Activated gamma-delta T cell treated with Interleukin-2 at 50 U/mL for 16 hours (primary cell): Measurements from ENCODE around the gene INAVA.
"Not testable (repeated sequence)": the region's sequence is repeated elsewhere in the genome, so short reads cannot be mapped to it uniquely, and the experiment has no call there.

ENCODE experiments used
- DNase-seq: peaks from one replicate; pipeline ENCODE4 v3.0.0-alpha.2; 2020

The INAVA gene

DNA sequence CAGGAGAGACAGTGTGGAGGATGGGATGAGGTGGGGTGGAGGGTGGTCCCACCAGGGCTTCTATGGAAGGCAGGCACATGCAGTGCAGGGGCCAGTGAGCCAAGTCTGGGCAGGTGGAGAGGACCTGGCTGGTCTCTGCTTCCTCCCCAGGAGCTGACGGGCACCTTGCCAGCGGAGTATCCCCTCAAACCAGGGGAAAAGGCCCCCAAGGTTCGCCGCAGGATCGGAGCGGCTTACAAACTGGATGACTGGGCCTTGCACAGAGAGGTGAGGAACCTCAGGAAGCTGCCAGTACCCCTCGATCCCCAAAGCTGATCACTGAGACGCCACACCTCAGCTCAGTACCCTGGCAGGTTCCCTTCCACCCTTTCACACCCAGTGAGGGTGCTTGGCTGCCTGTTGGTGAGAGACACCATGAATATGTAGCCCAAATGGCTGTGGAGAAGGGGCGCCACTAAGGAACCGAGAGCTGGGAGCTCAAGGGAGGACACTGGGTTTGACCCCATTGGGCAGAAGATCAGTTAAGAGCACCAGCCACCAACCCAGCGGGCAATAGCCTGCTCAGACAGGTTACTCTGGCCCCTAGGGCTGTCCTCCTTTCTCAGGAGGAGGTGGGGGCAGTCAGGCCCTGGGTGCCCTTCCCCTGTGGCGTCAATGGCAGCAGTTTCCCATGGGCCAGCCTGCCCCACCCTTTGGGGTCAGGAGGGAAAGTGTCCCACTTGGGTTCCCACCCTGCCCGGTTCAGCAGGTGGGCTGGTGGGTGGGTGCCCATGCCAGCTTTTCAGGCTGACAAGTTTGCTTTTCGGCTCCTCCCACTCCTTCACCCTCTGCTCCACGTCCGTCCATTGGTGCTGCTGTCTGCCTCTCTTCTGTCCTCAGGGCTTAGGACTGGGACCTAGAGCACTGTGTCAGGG, 5.5 kb downstream of the INAVA start:
- no peak for DNase-seq

DNA sequence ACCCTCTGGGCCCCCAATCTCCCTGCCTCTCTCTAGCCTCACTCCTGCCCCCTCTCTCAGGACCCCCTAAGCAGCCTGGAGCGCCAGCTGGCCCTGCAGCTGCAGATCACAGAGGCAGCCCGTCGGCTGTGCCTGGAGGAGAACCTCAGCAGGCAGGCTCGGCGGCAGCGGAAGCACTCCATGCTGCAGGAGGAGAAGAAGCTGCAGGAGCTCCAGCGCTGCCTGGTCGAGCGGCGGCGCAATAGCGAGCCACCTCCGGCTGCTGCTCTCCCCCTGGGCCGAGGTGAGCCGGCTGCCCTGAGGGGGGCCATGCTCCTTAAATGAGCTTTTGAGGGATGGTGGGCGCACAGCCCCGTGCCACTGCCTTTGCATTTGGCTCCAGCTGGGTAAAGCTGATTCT, 6.2 kb downstream of the INAVA start:
- DNase-seq: no peak

DNA sequence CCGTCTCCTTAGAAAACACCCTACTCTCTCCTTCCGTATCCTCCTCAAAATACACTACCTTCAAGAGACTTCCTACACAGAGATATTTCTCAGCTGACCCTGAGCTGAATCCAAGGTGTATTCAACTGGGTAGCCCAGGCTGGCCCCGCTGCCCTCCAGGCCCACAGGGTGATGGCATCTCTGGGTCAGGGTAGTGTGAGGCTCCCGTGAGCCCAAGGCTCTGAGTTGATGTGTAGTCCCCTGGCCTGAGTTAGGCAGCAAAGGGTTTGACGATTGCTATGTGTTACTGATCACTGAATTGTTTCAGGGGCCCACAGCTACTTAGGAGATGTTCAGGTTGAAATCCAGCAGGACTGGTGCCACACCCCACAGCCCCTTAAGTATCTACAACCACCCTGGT, 6.7 kb downstream of the INAVA start:
- DNase-seq: no peak

DNA sequence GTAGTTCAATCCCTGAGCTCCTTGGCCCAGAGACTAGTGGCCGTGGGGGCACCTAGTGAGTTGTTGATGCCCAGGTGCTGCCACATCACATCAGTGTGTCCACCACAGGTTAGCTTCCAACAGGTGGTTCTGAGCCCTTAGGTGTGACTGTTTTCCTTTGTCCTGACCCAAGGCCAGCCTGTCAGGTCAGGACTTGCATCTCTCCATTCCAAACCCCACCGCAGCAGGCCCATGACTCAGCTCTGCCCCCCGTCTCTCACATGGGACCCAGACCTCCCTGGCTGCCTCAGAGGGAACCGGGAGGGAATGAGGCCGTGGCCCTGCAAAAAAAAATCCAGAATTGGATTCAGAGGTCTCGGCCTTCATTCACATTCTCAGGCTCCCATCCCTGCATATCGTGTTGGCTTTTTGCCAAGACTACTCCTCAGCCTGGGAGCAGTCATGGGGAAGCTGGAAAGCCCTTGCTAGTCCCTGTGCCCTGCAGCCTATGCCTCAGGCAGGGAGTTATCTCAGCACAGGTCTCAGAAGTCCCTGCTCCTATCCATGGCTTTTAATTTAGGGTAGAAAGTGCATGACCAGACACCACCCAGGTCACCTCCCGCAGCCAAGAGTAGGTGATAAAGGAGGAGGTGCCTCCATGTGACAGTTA, 7.2 kb downstream of the INAVA start:
- no peak for DNase-seq

GRCh38 chr1:200903793-200904192, 9.1 kb downstream of the INAVA start:
- DNase-seq: no peak

DNA sequence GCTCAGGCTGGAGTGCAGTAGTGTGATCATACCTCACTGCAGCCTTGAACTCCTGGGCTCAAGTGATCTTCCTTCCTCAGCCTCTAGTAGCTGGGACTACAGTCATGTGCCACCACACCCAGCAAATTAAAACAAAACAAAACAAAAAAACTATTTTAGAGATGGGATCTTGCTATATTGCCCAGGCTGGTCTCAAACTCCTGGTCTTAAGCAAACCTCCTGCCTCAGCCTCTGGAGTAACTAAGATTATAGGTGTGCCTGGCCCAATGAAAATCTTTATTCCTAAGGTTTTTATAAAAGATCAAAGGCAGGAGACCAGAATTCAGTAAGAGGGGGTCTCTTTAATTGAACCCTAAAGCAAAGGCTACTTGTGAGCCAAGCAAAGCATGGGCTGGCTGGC, 10.1 kb downstream of the INAVA start:
- no peak for DNase-seq

GRCh38 chr1:200905411-200906052, 10.8 kb downstream of the INAVA start:
- DNase-seq: peak; percentile 46

GRCh38 chr1:200906491-200906890, 11.8 kb downstream of the INAVA start:
- no peak for DNase-seq

- no peak for DNase-seq
These were observed 13.0 kb downstream of the INAVA start for GRCh38 chr1:200907611-200908097.

GRCh38 chr1:200908191-200908868, 13.6 kb downstream of the INAVA start:
- DNase-seq: no peak

DNA sequence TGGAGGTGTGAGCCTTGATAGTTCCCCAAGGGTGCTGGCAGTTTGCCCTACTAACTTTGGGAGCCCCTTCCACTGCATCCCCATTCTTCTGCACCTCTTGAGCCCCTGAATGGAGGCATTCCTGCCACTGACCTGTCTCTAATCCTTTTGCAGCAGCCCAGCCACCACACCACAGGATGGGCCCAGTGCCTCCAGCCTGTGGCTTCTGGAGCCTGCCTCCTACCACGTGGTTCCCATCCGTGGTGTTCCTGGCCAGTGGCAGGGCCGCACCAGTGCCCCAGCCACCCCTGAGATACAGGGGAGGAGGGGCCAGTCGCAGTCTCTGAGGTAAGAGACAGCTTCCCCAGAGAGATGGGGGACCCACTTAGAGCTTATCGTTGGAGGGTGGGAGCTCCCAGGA, 14.4 kb downstream of the INAVA start:
- no peak for DNase-seq

DNA sequence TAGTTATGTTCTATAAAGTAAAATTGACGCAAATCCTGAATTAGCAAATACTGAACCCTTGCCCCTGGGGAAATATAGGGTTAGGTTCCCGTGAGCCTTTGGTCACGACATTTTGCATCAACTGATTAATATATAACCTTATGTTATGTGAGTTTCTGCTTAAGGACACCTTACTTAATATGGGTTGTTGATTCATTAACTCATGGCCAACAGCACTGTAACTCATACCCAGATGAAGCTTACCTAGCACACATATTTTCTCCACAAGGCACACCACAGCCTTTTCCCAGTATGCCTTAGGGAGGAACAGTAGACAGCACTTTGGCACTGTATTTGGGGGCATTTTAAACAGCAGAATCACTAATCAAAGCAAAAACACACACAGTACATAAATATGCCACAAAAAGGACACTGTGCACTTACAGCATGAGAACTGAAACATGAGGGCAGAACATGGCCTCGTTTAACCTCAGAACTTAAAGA, 15.1 kb downstream of the INAVA start:
- no peak for DNase-seq

DNA sequence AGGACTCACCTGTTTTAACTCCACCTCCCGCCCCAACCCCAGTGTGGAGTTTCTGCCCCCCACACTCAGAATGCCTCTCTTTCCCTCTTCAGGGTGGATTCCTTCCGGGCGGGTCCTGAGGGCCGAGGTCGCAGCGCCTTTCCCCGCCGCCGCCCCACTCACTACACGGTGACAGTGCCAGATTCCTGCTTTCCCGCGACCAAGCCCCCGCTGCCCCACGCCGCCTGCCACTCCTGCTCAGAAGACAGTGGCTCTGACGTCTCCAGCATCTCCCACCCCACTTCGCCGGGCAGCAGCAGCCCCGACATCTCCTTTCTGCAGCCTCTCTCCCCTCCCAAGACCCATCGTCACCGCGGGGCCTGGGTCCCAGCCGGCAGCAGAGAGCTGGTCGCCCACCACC, 16.7 kb downstream of the INAVA start:
- no peak for DNase-seq

DNA sequence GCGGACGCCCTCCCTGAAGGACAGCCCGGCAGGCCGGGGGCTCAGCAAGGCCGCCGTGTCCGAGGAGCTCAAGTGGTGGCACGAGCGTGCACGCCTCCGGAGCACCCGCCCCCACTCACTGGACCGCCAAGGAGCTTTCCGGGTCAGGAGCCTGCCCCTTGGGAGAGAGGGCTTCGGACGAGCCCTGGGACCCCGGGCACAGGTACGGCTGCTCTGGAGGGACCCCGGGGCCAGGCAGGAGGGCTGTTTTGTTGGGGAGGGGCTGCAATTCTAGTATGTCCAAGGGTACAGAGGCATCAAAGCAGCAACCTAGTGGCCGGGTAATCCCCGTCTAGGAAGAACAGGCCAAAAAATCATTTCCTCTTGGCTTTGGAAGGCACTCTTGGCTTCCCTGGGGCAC, 17.2 kb downstream of the INAVA start:
- not testable (repeated sequence) for DNase-seq

- no peak for DNase-seq
These were observed 18.2 kb downstream of the INAVA start for GRCh38 chr1:200912737-200913407.

GRCh38 chr1:200916152-200916551, 21.5 kb downstream of the INAVA start:
- no peak for DNase-seq

DNA sequence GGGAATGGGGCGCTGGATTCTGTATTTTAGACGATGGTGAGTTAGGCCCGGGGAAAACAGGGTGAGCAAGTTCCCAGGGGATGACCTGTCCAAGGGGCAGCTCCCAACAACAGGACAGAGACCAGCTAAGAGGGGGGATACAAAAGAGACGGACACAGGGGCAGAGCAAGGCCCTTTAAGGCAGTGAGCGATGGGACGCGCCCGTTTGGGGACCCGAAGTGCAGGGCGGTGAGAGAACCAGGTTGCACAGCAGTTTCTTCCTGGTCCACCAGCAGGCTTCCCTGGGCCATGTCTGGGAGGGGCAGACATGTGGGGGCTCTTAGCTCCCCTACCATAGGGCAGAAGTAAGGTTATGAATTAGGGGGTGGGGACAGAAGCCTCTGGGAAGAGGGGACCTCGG, 22.0 kb downstream of the INAVA start:
- DNase-seq: no peak

DNA sequence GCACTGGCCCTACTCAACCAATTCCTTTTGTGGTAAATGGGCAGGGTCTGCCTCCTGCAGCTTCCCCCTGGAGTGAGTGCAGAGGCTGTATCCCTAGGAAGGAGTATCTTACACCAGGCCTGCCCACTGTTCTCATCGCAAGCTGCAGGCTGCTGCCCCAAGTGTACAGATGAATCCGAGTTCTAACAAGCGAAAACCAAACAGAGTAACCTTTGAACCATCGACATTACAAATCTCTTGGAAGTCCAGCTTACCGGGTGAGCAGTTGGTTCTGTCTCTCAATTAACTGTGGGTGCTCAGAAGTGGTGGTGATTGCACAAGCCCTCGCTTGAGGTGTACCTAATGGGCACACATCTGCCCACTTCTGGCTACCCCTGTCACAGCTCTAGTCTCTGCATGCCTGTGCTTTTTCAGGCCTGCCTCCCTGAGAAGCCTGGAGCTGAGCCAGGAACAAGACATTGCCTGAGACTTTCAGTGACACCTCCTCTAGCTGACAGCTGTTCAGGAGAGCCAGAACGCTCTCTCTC, 22.7 kb downstream of the INAVA start:
- DNase-seq: no peak

GRCh38 chr1:200918006-200918405, 23.3 kb downstream of the INAVA start:
- DNase-seq: no peak

- DNase-seq: no peak
These were observed 24.7 kb downstream of the INAVA start for GRCh38 chr1:200919386-200919785.

DNA sequence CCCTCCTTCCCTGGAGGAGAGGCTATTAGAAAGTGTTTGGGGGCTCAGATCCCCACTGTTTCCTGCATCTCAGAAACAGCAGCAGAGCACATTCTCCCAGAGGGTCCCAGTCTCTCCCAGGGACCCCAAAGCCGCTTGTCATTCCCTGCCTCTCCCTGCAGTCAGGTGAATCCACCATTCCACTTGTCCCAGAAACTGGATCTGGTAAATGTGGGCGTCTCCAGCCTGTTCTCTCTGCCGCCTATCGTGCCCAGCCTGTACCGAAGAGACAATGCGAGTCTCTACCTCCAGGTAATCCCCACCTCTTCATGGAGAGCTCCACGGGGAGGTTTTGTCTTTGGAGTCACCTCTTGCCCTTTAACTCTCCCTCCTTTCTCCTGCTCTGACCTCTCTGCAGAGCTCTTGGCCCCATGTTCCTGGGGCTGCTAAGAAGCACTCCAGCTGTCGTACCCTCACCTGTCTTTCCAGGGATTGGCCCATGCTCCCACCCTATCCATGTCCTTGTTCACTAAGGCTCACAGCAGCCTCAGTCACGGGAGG, 26.9 kb downstream of the INAVA start:
- DNase-seq: no peak

GRCh38 chr1:200922406-200922805, 27.7 kb downstream of the INAVA start:
- DNase-seq: no peak
